A549 (cell line): ENCODE data around the gene HAND2. TPM values are rescaled to one million over a fixed set of nuclear protein-coding genes. Genes with fewer than 3 reads are reported as not detected.

ENCODE experiments used
- ATAC-seq, 2 experiments: fragments of 200-7000 bp in 1 of 2; fragments of >200 bp in 1 of 2; cut with Nextera tagmentation in 1 of 2; cut with Tn5 transposase in 1 of 2; 3 replicates each; pipeline versions ENCODE4 v1.8.0 to v1.9.1; 2018 to 2020; ENCODE audit warnings: mild to moderate bottlenecking in 1 of 2, moderate library complexity in 1 of 2
- CTCF ChIA-PET: fragments of 300-600 bp; sonication (Branson Sonifier 250); formaldehyde crosslinking; extraction: SDS; loops from one replicate; lab custom pipeline; 2021; ENCODE audit warnings: antibody characterized with exemption, inconsistent platforms; lab: Yijun Ruan, JAX
- POLR2A ChIA-PET: fragments of 350-600 bp; formaldehyde crosslinking; extraction: SDS; loops from one replicate; lab custom pipeline; 2021; ENCODE audit warnings: antibody characterized with exemption, inconsistent platforms; lab: Yijun Ruan, JAX
- DNase-seq, 2 experiments: peaks; one replicate each; pipeline versions ENCODE4 v3.0.0 to v3.0.0-alpha.2; 2011 to 2016; ENCODE audit warnings: low read depth in 1 of 2, low spot score in 1 of 2
- FAIRE-seq: peaks from 2 replicates; lab custom pipeline; 2011; peaks lifted over from hg19 to GRCh38; lab: Jason Lieb, UNC
- H3K27ac ChIP-seq, 2 experiments: fragments of >200 bp; sonication (Bioruptor Twin); formaldehyde crosslinking; 3 replicates each; pipeline ENCODE4 v1.5.1; 2016 to 2017
- H3K4me1 ChIP-seq: fragments of >200 bp; sonication (Bioruptor Twin); formaldehyde crosslinking; 3 replicates; pipeline ENCODE4 v1.6.1; 2016
- H3K4me2 ChIP-seq: fragments of >200 bp; sonication (Bioruptor Twin); formaldehyde crosslinking; 3 replicates; pipeline ENCODE4 v1.6.1; 2016
- H3K4me3 ChIP-seq: fragments of >200 bp; sonication (Bioruptor Twin); formaldehyde crosslinking; 3 replicates; pipeline ENCODE4 v1.5.1; 2016
- H3K9me3 ChIP-seq: fragments of >200 bp; sonication (Bioruptor Twin); formaldehyde crosslinking; 3 replicates; pipeline ENCODE4 v1.6.1; 2016
- BHLHE40 ChIP-seq: IDR thresholded peaks from 2 replicates; pipeline ENCODE4 v1.6.1; 2012; ENCODE audit warnings: low read depth, low read length, inconsistent platforms
- CBX2 ChIP-seq: fragments of 200-600 bp; sonication (generic); IDR thresholded peaks from 2 replicates; pipeline ENCODE4 v1.6.1; 2016; ENCODE audit warnings: low read depth, mild to moderate bottlenecking, borderline replicate concordance
- CEBPB ChIP-seq, 2 experiments: fragments of >200 bp in 1 of 2; sonication (Bioruptor Twin) in 1 of 2; formaldehyde crosslinking in 1 of 2; IDR thresholded peaks; 2 replicates each; pipeline ENCODE4 v1.6.1; 2012 to 2016
- CHD2 ChIP-seq: fragments of 150-350 bp; IDR thresholded peaks from 2 replicates; pipeline ENCODE4 v1.6.1; 2014; ENCODE audit warnings: low read length; ENCODE audit not compliant: partially characterized antibody
- EHF ChIP-seq: fragments of 250-450 bp; sonication (Bioruptor Pico); IDR thresholded peaks from 2 replicates; pipeline ENCODE4 v1.5.0; 2020; ENCODE audit warnings: mild to moderate bottlenecking
- EP300 ChIP-seq, 2 experiments: fragments of >200 bp; sonication (Bioruptor Twin); formaldehyde crosslinking; IDR thresholded peaks; 2 replicates in 1 of 2; 3 replicates in 1 of 2; pipeline ENCODE4 v1.6.1; 2016 to 2017
- ESRRA ChIP-seq: fragments of 150-350 bp; IDR thresholded peaks from 2 replicates; pipeline ENCODE4 v1.6.1; 2014; ENCODE audit warnings: mild to moderate bottlenecking, low read length, borderline replicate concordance
- FOSB ChIP-seq: fragments of 250-450 bp; sonication (Bioruptor Pico); IDR thresholded peaks from 2 replicates; pipeline ENCODE4 v1.5.0; 2020; ENCODE audit warnings: mild to moderate bottlenecking, moderate library complexity
- FOSL2 ChIP-seq, 2 experiments: fragments of 450-650 bp in 1 of 2; fragments of >200 bp in 1 of 2; sonication (Bioruptor Twin) in 1 of 2; formaldehyde crosslinking; IDR thresholded peaks; 2 replicates each; pipeline versions ENCODE4 v1.5.0 to v1.6.1; 2016 to 2020; ENCODE audit warnings: mild to moderate bottlenecking in 1 of 2, moderate library complexity in 1 of 2
- HOXA7 ChIP-seq: fragments of 250-450 bp; sonication (Bioruptor Pico); IDR thresholded peaks from 2 replicates; pipeline ENCODE4 v1.5.0; 2020; ENCODE audit warnings: mild to moderate bottlenecking, moderate library complexity
- HOXB13 ChIP-seq: fragments of 250-450 bp; sonication (Bioruptor Pico); IDR thresholded peaks from 2 replicates; pipeline ENCODE4 v1.5.0; 2020; ENCODE audit warnings: low read depth, mild to moderate bottlenecking, moderate library complexity
- HOXB5 ChIP-seq: fragments of 250-450 bp; sonication (Bioruptor Pico); IDR thresholded peaks from 2 replicates; pipeline ENCODE4 v1.5.0; 2020; ENCODE audit warnings: mild to moderate bottlenecking, moderate library complexity
- KDM5A ChIP-seq: fragments of 200-600 bp; sonication (generic); IDR thresholded peaks from 2 replicates; pipeline ENCODE4 v1.6.1; 2016; ENCODE audit warnings: antibody characterized with exemption, mild to moderate bottlenecking
- MAFK ChIP-seq: fragments of 450-650 bp; IDR thresholded peaks from 2 replicates; pipeline ENCODE4 v1.6.1; 2014; ENCODE audit not compliant: partially characterized antibody
- MAZ ChIP-seq: fragments of 150-350 bp; IDR thresholded peaks from 2 replicates; pipeline ENCODE4 v1.6.1; 2014; ENCODE audit warnings: antibody characterized with exemption, low read depth, low read length, borderline replicate concordance
- POLR2A ChIP-seq: IDR thresholded peaks from 2 replicates; pipeline ENCODE4 v1.6.1; 2012; ENCODE audit warnings: mild to moderate bottlenecking, low read length
- POLR2AphosphoS2 ChIP-seq: conservative IDR thresholded peaks from 2 replicates; pipeline ENCODE4 v1.6.1; 2012; ENCODE audit warnings: low read length, improper control_type of control experiment, inconsistent platforms
- RNF2 ChIP-seq: fragments of 200-600 bp; sonication (generic); IDR thresholded peaks from 2 replicates; pipeline ENCODE4 v1.6.1; 2016; ENCODE audit warnings: low read depth, mild to moderate bottlenecking, antibody characterized with exemption, moderate library complexity, borderline replicate concordance
- SMC3 ChIP-seq: fragments of >200 bp; sonication (Bioruptor Twin); formaldehyde crosslinking; IDR thresholded peaks from 3 replicates; pipeline ENCODE4 v1.6.1; 2018; ENCODE audit warnings: inconsistent platforms
- TFCP2L1 ChIP-seq: fragments of 250-450 bp; sonication (Bioruptor Pico); IDR thresholded peaks from 2 replicates; pipeline ENCODE4 v1.5.0; 2021; ENCODE audit warnings: mild to moderate bottlenecking
- TP53 ChIP-seq: fragments of 250-450 bp; sonication (Bioruptor Pico); IDR thresholded peaks from 2 replicates; pipeline ENCODE4 v1.5.0; 2021; ENCODE audit warnings: mild to moderate bottlenecking, moderate library complexity
- ZNF302 ChIP-seq: fragments of 250-450 bp; sonication (Bioruptor Pico); IDR thresholded peaks from 2 replicates; pipeline ENCODE4 v1.9.0; 2021; ENCODE audit warnings: inconsistent platforms, mild to moderate bottlenecking, moderate library complexity
- WGBS: methylation state at CpG from one replicate; pipeline ENCODE4 v1.1.6; 2017; ENCODE audit errors: missing lambda C conversion rate; 5-methylcytosine and 5-hydroxymethylcytosine counted together
- polyA plus RNA-seq, 4 experiments: library from polyadenylated mRNA; depleted of rRNA in 3 of 4; stranded (reverse); fragments of >200 nt; fragmentation: RNase III in 1 of 4; extraction: RNeasy Plus Mini Kit Qiagen cat#74134 plus additional on column Dnase treatment in 1 of 4; gene quantifications; 2 replicates in 3 of 4; 3 replicates in 1 of 4; pipeline ENCODE4 v1.2.3, GENCODE V29; 2011 to 2017
- TF ChIP-seq, protein P1 (sequence below): IDR thresholded peaks from 2 replicates; pipeline ENCODE4 v1.6.1; 2012; ENCODE audit warnings: low read depth, borderline replicate concordance
- TF ChIP-seq, protein P2 (sequence below): fragments of >200 bp; sonication (Bioruptor Twin); formaldehyde crosslinking; IDR thresholded peaks from 3 replicates; pipeline ENCODE4 v1.6.1; 2016
- TF ChIP-seq, protein P3 (sequence below): fragments of 250-450 bp; sonication (Bioruptor Pico); IDR thresholded peaks from 2 replicates; pipeline ENCODE4 v1.5.0; 2020; ENCODE audit warnings: low read depth, mild to moderate bottlenecking, moderate library complexity
- TF ChIP-seq, protein P4 (sequence below): fragments of >200 bp; sonication (Bioruptor Twin); formaldehyde crosslinking; IDR thresholded peaks from 2 replicates; pipeline ENCODE4 v1.6.1; 2016
- TF ChIP-seq, protein P5 (sequence below): fragments of 200-600 bp; sonication (generic); IDR thresholded peaks from 2 replicates; pipeline ENCODE4 v1.6.1; 2016; ENCODE audit warnings: antibody characterized with exemption, mild to moderate bottlenecking, moderate library complexity

HAND2 gene
- polyA plus RNA-seq, 2 of the 4 experiments (the other 2 are of a cell fraction): 0.44 to 0.63 TPM

DNA sequence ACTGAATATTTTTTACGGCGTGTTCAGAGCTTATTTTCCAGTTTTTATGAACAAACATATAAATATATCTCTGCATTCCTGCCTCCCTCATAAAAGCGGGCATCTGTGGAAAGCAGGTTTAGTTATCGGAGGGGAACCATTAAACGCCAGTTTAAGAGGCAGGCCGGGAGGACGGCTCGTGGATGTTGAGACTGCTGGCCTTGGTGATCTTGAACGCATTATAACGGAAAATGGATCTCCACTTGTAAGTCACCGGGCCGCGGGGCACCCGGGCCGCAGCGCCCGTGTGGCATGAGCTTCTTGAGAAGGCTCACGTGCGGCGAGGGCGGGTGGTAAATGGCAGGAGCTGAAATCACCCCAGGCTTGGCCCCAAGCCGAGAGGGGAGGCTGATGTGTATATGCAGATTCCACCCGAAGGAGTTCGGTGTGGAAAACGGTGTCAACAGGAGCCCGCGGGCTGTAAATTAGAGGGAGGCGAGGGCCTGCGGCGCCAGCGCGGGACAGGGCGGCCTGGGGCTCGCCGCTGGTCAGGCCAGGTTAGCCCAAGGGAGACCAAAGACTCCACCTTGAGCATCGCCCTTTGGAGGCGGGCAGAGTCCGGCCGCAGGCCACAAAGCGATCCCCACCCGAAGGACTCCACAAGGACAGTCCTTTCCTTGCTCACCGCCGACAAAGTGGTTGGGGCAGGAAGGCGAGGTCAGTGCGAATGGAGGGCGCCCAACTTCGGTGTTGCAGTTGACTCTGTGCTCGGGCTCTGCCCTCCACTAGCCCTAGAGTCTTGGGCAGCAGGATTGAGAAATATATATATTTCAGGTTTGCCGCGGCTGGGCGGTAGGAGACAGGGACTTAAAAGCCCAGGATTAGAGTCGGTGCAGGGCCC is 1.3 kb upstream of the HAND2 start:
- H3K4me1 ChIP-seq: peaks cover 2% of the 10 kb centered on the region; the same call in 1 of the 3 replicates
- H3K27ac ChIP-seq: no peak overlapping the region
- ATAC-seq (no peak), FAIRE-seq (no peak), DNase-seq (no peak)
- ChIA-PET POLR2A (no interaction called here), CTCF (interaction anchor here (0.6 kb wide), 1 partner anchor 500 kb away, joined by 3 read pairs; no protein-coding TSS in a partner anchor)
- H3K4me3 ChIP-seq: no peak overlapping the region
- no peak overlapping the region for H3K4me2 ChIP-seq
- H3K9me3 ChIP-seq: no peaks in the 10 kb centered on the region
- TF ChIP-seq POLR2A (no peak), CBX2 (no peak), HOXA7 (CRISPR knock-in tag) (no peak), RNF2 (no peak), ZNF302 (CRISPR knock-in tag) (no peak), KDM5A (no peak), FOSL2 (IDR thresholded peaks at IDR 0.05) (no peak), FOSL2 (CRISPR knock-in tag; IDR thresholded peaks at IDR 0.05) (no peak), MAZ (no peak), HOXB13 (no peak), FOSB (CRISPR knock-in tag) (no peak), MAFK (no peak), CEBPB (IDR thresholded peaks at IDR 0.05) (no peak)
- TF ChIP-seq, protein P1, sequence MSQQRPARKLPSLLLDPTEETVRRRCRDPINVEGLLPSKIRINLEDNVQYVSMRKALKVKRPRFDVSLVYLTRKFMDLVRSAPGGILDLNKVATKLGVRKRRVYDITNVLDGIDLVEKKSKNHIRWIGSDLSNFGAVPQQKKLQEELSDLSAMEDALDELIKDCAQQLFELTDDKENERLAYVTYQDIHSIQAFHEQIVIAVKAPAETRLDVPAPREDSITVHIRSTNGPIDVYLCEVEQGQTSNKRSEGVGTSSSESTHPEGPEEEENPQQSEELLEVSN: no peak
- WGBS: 89% methylated on average over 44 of the region's 52 CpGs

DNA sequence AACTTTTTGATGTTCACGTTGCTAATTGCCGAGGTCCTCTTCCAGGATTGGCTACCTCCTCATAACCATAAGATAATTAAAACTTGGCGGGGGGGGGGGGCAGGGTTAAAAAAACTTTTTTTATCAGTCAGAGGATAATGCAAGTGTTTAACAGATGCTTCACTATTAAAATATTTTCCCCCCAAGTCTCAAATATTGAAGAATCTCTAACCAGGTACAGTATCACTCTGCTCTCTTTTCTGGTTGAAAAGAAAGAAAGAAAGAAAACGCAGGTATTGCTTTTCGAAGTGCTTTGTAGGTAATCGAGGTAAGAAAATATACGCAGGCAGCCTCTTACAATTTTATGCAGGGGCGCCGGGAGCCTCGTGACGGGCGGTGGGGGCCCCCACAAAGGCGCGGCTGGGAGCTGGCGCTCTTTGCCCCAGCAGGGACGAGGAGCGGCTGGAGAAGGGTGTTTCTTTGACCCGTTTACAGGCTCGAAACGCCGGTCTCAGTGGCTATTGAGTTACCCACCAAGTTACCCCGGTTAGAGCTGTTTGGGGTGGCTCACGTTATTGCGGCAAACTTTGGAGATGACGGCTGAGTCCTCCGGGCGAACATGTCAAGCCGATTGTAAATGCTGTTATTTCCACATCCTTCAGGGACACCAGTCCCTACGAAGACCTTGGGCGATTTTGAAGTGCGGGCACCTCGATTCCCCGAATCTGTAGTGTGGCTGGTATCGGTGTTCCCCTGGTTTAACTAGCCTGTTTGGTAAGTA is 477 bp upstream of the HAND2 start:
- Histone ChIP-seq H3K4me1 (peaks cover 2% of the 10 kb centered on the region; the same call in 1 of the 3 replicates), H3K9me3 (no peaks in the 10 kb centered on the region), H3K4me3 (peak overlapping the region; percentile 63), H3K27ac (no peak overlapping the region), H3K4me2 (peak overlapping the region; percentile 97)
- DNase-seq (no peak), ATAC-seq (no peak), FAIRE-seq (no peak)
- ChIA-PET POLR2A (interaction anchor here (0.6 to 0.7 kb wide), 2 partner anchors 24 to 790 kb away, joined by 4 to 12 read pairs; no protein-coding TSS in a partner anchor), CTCF (interaction anchor here (1.2 to 1.6 kb wide), 3 partner anchors 7 to 36 kb away, joined by 3 to 5 read pairs (median 4); no protein-coding TSS in a partner anchor)
- 74% methylated on average over 31 of the region's 34 CpGs for WGBS
- TF ChIP-seq ESRRA (no peak), FOSB (CRISPR knock-in tag) (no peak), BHLHE40 (no peak), HOXB5 (no peak), EHF (CRISPR knock-in tag) (no peak), EP300 (IDR thresholded peaks at IDR 0.05) (no peak), POLR2AphosphoS2 (no peak), SMC3 (no peak), FOSL2 (IDR thresholded peaks at IDR 0.05) (no peak), FOSL2 (CRISPR knock-in tag; IDR thresholded peaks at IDR 0.05) (no peak), TFCP2L1 (CRISPR knock-in tag) (no peak), TP53 (no peak), CHD2 (no peak)
- TF ChIP-seq, protein P2, sequence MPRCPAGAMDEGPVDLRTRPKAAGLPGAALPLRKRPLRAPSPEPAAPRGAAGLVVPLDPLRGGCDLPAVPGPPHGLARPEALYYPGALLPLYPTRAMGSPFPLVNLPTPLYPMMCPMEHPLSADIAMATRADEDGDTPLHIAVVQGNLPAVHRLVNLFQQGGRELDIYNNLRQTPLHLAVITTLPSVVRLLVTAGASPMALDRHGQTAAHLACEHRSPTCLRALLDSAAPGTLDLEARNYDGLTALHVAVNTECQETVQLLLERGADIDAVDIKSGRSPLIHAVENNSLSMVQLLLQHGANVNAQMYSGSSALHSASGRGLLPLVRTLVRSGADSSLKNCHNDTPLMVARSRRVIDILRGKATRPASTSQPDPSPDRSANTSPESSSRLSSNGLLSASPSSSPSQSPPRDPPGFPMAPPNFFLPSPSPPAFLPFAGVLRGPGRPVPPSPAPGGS: no peak
- TF ChIP-seq, protein P3, sequence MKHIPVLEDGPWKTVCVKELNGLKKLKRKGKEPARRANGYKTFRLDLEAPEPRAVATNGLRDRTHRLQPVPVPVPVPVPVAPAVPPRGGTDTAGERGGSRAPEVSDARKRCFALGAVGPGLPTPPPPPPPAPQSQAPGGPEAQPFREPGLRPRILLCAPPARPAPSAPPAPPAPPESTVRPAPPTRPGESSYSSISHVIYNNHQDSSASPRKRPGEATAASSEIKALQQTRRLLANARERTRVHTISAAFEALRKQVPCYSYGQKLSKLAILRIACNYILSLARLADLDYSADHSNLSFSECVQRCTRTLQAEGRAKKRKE: no peak
- TF ChIP-seq, protein P4, sequence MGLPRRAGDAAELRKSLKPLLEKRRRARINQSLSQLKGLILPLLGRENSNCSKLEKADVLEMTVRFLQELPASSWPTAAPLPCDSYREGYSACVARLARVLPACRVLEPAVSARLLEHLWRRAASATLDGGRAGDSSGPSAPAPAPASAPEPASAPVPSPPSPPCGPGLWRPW: no peak
- TF ChIP-seq, protein P5, sequence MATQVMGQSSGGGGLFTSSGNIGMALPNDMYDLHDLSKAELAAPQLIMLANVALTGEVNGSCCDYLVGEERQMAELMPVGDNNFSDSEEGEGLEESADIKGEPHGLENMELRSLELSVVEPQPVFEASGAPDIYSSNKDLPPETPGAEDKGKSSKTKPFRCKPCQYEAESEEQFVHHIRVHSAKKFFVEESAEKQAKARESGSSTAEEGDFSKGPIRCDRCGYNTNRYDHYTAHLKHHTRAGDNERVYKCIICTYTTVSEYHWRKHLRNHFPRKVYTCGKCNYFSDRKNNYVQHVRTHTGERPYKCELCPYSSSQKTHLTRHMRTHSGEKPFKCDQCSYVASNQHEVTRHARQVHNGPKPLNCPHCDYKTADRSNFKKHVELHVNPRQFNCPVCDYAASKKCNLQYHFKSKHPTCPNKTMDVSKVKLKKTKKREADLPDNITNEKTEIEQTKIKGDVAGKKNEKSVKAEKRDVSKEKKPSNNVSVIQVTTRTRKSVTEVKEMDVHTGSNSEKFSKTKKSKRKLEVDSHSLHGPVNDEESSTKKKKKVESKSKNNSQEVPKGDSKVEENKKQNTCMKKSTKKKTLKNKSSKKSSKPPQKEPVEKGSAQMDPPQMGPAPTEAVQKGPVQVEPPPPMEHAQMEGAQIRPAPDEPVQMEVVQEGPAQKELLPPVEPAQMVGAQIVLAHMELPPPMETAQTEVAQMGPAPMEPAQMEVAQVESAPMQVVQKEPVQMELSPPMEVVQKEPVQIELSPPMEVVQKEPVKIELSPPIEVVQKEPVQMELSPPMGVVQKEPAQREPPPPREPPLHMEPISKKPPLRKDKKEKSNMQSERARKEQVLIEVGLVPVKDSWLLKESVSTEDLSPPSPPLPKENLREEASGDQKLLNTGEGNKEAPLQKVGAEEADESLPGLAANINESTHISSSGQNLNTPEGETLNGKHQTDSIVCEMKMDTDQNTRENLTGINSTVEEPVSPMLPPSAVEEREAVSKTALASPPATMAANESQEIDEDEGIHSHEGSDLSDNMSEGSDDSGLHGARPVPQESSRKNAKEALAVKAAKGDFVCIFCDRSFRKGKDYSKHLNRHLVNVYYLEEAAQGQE: no peak
